Measurements from ENCODE around the gene ANKH.
"Not testable (repeated sequence)": the region's sequence is repeated elsewhere in the genome, so short reads cannot be mapped to it uniquely, and the experiment has no call there.

ANKH gene

DNA sequence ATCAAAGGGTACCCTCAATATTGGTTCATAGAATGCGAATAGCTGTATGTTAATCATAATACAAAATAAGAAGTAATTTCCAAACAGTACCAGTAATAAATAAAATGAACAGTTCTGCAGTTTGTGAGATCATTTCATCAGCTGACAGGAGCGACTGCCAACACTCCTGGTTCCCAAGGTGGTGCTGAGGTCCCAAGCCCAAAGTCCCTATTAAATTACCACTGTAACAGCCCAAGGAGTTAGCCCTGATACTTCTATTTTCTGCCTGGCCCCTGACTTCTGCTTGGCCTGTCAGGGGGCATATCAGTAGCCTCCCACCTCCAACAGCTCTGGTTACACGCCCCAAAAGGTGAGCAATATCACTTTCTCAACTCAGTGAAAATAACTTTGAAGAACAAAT lies 47.1 kb downstream of the ANKH start:
- peak overlapping the region; percentile 8 for H3K27ac ChIP-seq
- TF ChIP-seq, protein P1, sequence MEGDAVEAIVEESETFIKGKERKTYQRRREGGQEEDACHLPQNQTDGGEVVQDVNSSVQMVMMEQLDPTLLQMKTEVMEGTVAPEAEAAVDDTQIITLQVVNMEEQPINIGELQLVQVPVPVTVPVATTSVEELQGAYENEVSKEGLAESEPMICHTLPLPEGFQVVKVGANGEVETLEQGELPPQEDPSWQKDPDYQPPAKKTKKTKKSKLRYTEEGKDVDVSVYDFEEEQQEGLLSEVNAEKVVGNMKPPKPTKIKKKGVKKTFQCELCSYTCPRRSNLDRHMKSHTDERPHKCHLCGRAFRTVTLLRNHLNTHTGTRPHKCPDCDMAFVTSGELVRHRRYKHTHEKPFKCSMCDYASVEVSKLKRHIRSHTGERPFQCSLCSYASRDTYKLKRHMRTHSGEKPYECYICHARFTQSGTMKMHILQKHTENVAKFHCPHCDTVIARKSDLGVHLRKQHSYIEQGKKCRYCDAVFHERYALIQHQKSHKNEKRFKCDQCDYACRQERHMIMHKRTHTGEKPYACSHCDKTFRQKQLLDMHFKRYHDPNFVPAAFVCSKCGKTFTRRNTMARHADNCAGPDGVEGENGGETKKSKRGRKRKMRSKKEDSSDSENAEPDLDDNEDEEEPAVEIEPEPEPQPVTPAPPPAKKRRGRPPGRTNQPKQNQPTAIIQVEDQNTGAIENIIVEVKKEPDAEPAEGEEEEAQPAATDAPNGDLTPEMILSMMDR (conservative IDR thresholded peaks at IDR 0.05), result no peak

DNA sequence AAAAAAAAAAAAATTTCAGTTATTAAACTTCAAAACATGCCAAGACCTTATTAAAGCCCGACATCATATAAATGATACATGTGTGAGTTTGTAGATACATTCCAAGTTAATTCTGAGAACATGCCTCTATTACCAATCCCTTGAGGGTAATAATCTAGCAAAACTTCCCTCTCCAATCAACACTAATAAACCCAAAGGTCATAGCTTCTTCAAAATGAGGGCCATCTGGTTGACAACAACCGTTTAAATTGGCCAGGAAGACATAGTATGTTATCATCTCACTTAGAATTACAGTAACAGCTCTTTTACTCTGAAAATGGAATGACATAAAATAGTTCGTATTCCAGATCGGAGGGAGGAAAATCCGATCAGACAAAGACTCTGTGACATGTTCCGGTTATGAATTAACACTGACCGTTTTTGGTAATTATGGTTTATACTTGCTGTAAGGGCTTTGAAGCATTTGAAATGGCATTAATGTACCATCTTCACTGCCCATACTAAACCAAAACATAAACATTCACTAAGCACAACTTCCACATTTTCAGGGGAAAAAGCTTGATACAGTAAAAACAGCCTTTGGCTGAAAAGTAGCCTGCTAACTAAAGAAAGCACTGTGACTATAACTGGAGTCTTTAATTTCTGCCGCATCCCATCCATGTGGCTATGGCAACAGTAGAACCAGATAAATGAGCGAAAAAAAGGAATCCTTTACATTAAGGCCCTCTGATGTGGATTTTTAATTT lies 50.3 kb downstream of the ANKH start:
- H3K27ac ChIP-seq, result no peak overlapping the region
- TF ChIP-seq, protein P1 (conservative IDR thresholded peaks at IDR 0.05), result no peak

DNA sequence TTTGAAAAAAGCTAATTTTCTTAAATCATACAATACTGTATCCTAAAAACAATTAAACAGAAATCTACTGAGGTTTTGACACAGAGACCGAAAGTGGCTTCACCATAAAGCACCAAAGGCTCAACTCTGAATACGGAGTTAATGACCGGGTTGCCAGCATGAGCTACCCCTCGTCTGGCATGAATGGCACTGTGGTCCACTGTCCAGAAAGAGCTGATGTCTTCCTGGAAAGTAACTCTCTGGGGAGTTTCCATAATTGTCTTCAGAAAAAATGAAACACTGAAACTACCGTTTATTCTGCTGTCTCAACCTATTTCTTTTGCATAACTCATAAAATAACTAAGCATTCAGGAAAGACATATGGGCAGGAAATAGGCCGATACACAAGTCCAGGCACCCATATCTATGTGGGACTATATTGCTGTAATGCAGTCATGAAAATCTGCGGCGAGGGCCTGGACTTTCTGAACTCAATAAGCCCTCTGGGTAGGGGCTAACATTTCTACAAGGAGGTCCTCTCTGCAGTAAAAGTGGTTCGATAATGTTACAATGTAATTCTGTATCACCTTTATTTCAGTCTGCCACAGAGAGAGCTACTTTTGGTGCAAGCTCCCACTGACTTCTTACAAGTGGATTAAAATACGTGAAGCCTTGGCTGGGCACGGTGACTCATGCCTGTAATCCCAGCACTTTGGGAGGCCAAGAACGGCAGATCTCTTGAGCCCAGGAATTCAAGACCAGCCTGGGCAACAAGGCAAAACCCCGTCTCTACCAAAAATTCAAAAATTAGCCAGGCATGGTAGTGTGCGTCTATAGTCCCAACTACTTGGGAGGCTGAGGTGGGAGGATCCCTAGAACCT lies 52.4 kb downstream of the ANKH start:
- no peak overlapping the region for H3K27ac ChIP-seq
- TF ChIP-seq, protein P1 (conservative IDR thresholded peaks at IDR 0.05), result no peak

DNA sequence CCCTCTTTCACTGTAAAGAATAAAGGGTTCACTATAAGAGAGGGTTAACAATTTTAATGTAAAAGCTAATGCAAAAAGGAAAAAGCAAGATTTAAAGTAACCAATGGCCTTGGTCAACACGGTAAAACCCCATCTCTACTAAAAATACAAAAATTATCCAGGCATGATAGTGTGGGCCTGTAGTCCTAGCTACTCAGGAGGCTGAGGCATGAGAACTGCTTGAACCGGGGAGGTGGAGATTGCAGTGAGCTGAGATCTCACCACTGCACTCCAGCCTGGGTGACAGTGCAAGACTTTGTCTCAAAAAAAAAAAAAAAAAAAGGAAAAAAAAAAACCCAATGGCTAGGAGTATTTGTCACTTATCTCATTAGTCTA lies 53.8 kb downstream of the ANKH start:
- H3K27ac ChIP-seq, result not testable (repeated sequence)

DNA sequence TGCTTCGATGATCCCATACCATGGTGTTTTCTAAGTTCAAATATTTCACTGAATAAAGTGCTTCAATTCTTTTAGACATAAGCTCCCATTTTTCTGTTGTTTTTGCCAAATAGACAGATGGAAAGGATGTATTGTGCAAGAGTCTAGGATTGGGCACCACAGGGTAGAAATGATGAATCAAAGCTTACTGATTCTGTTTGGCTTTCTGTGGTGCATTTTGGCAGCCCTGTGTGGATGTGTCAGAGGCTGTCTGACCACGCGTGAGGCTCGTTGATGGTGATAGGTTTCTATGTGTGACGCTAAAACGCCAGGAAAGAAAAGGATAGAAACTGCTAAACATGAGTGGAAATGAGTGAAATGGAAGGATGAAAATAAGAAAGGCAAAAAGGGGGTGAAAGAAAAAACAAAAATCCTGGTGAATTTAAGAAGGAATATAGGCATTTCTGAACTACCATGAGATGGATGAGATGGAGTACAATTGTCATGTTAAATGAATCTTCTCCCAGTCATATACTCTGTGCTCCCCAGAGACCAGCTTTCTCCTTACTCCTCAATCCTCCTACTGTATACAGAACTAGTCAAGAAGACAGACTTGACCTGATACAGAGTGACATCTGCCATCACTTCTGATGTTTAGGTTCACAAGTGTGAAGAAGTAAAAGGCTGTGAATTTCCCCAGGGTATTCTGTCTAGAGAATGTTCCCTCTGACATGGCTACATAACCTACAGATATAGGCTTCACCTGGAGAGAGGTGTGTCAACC lies 54.4 kb downstream of the ANKH start:
- H3K27ac ChIP-seq, result no peak overlapping the region

DNA sequence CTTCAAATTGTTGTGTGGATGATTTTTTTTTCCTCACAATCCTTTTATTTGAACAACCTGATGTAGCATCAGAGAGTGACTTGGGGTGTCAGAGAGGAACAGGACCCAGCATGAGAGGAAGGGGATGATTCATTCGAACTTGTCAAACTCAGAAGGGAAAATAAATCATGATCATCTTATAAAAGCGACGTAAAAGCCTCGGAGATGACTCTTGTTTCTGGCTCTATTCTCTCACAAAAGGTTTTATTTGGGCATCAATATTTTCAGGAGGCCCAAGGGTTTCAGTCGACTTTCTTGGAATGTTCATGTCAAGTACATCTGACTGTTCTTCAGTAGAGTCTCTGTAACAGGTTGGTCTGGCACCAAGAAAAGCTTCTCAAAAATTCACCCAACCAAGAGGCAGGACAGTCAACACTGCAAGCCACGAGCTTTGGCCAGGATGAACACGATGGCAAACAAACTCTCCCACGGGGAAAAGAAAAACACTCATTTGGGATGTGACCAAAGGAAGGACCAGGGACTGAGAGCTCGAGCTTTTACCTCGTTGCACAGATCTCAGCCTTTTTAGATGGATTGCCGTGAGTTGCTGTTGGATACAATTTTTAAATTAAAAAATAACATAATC lies 55.1 kb downstream of the ANKH start:
- TF ChIP-seq, protein P1 (conservative IDR thresholded peaks at IDR 0.05), result no peak
- H3K27ac ChIP-seq, result no peak overlapping the region

More for the DNA sequence above, 54.4 kb downstream of the ANKH start:
- TF ChIP-seq, protein P1 (conservative IDR thresholded peaks at IDR 0.05), result no peak

DNA sequence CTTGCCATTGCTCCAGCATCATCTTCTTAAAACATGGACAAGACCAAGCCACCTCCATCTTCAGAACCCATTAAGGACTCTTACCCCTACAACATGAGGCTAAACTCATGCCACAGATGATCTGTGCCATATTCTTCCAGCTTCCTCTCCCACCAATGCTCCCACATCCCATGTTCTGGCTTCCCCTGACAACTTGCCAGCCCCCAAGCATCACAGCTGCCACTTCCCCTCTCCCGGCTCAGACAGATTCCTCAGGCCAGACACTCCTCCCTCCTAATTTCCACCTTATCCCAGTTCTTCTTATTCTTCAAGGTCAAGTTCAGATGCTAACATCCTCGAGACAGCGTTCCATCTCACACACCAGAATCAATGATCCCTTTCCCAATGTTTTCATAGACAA lies 57.8 kb downstream of the ANKH start:
- no peak overlapping the region for H3K27ac ChIP-seq
- TF ChIP-seq, protein P1 (conservative IDR thresholded peaks at IDR 0.05), result no peak
